Small intestine (tissue), 7 donors: ENCODE data around the gene ST7. TPM values are rescaled to one million over a fixed set of nuclear protein-coding genes. Genes with fewer than 3 reads are reported as not detected.

ENCODE experiments used
- DNase-seq, 2 donors: peaks; one replicate each; pipeline versions ENCODE4 v3.0.0 to v3.0.0-alpha.2; 2013
- FAIRE-seq: peaks from 2 replicates; lab custom pipeline; 2012; peaks lifted over from hg19 to GRCh38; lab: Jason Lieb, UNC
- H3K27ac ChIP-seq, 3 donors: one replicate each; pipeline ENCODE4 v1.5.1; 2013; ENCODE audit warnings: low read length in 2 of 3, mild to moderate bottlenecking in 2 of 3, control low read depth in 1 of 3, inconsistent platforms in 1 of 3, low read depth in 1 of 3, moderate library complexity in 1 of 3
- H3K27me3 ChIP-seq, 3 donors: one replicate each; pipeline ENCODE4 v1.6.1; 2013; ENCODE audit warnings: low read length in 3 of 3, inconsistent platforms in 1 of 3; ENCODE audit not compliant: control insufficient read depth in 3 of 3, insufficient read depth in 3 of 3
- H3K36me3 ChIP-seq, 3 donors: one replicate each; pipeline ENCODE4 v1.6.1; 2013; ENCODE audit warnings: low read length in 3 of 3, inconsistent platforms in 1 of 3, low read depth in 1 of 3, mild to moderate bottlenecking in 1 of 3, moderate library complexity in 1 of 3; ENCODE audit not compliant: control insufficient read depth in 3 of 3, insufficient read depth in 2 of 3
- H3K4me1 ChIP-seq, 3 donors: one replicate each; pipeline ENCODE4 v1.6.1; 2013; ENCODE audit warnings: low read length in 2 of 3, inconsistent platforms in 1 of 3, low read depth in 1 of 3, mild to moderate bottlenecking in 1 of 3, moderate library complexity in 1 of 3; ENCODE audit not compliant: control insufficient read depth in 3 of 3, insufficient read depth in 2 of 3
- H3K4me3 ChIP-seq, 3 donors: one replicate each; pipeline ENCODE4 v1.5.1; 2013; ENCODE audit warnings: low read length in 3 of 3, control low read depth in 1 of 3, inconsistent platforms in 1 of 3, low read depth in 1 of 3, mild to moderate bottlenecking in 1 of 3, moderate library complexity in 1 of 3
- H3K9me3 ChIP-seq, 2 donors: one replicate each; pipeline ENCODE4 v1.6.1; 2013; ENCODE audit warnings: low read depth in 1 of 2, low read length in 1 of 2; ENCODE audit not compliant: control insufficient read depth in 2 of 2, insufficient read depth in 1 of 2
- WGBS, 3 donors: extraction: QIAGEN DNeasy Blood & Tissue Kit; methylation state at CpG; one replicate each; pipeline ENCODE4 v1.1.7; 2013; 5-methylcytosine and 5-hydroxymethylcytosine counted together
- polyA plus RNA-seq, 4 donors: library from polyadenylated mRNA; stranded (reverse) in 3 of 4; unstranded in 1 of 4; fragments of 200-250 nt in 3 of 4; fragments of 120-200 nt in 1 of 4; gene quantifications; one replicate each; pipeline versions ENCODE4 v1.2.1 to v1.2.3, GENCODE V29; 2013
- donor health status: healthy with polysubstance abuse.
- donor health status: control.
- donor health status: control.
- donor health status: Bipolar disorder and iron deficiency.
- donor health status: healthy.

Gene ST7
- polyA plus RNA-seq, 4 donors: 8.3 to 27.7 (median 13.0) TPM

- Histone ChIP-seq H3K27me3 (no peaks in the 10 kb centered on the region), H3K36me3 (no peaks in the 10 kb centered on the region), H3K27ac (no peak overlapping the region), H3K4me3 (no peak overlapping the region), H3K4me1 (no peaks in the 10 kb centered on the region), H3K9me3 (peaks cover 2 to 17% of the 10 kb centered on the region in 2 donors)
- DNase-seq: no peak
- WGBS, 3 donors: 96 to 97% (median 97%) methylated on average over 2 of the region's 2 CpGs
- FAIRE-seq: no peak
Observed at GRCh38 chr7:117075934-117076333, 122.6 kb downstream of the ST7 start.

DNA sequence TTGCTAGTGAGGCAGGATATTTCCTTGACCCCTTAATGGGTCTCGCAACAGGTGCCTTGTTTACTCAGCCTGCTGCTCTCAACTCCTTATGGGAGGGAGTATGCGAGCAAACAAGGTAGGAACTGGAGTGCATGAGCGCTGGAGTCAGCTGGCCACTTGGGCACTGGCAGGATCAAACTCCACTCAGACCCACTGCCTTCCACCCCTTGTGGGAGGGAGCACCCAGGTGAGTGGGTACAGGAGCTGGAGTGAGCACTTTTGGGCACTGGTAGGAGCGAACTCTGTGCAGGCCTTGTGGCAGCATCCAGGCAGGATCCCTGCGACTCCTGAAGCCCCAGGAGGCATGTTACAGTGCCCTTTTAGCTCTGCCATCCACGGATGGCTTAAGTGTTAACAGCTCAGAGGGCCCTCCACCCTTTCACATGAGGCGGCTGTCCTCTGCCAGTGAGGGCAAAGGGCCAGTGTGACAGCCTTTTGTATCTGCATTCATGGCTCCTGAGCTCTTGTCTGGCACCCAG, 123.2 kb downstream of the ST7 start:
- Histone ChIP-seq H3K4me3 (no peak overlapping the region), H3K27ac (no peak overlapping the region), H3K27me3 (no peaks in the 10 kb centered on the region), H3K36me3 (no peaks in the 10 kb centered on the region), H3K4me1 (no peaks in the 10 kb centered on the region), H3K9me3 (peaks cover 2 to 17% of the 10 kb centered on the region in 2 donors)
- 85 to 95% (median 91%) methylated on average over 7 of the region's 7 CpGs for WGBS, 3 donors
- FAIRE-seq (no peak), DNase-seq (no peak)

DNA sequence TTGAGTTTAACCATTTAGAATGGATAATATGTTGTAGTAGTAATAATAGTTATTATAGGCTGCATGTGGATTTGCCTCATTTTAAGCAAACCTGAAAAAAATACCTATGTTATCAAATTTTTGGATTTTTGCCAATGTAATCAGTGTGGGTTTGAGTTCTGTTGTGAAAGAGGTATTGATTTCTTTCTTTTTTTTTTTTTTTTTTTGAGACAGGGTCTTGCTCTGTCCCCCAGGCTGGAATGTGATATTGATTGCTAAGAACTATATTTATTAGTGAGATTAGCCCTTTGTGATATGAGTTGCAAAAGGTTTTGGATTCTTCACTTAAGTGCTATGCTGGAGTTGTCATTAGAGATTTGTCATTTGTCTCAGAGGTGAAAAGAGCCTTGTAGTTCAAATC, 124.4 kb downstream of the ST7 start:
- no peak overlapping the region for H3K27ac ChIP-seq
- H3K9me3 ChIP-seq: peaks cover 2 to 17% of the 10 kb centered on the region in 2 donors
- H3K4me1 ChIP-seq: no peaks in the 10 kb centered on the region
- no peaks in the 10 kb centered on the region for H3K27me3 ChIP-seq
- DNase-seq: no peak
- H3K4me3 ChIP-seq: no peak overlapping the region
- H3K36me3 ChIP-seq: no peaks in the 10 kb centered on the region
- no peak for FAIRE-seq

- H3K9me3 ChIP-seq: no peaks in the 10 kb centered on the region
- H3K27ac ChIP-seq: no peak overlapping the region
- DNase-seq: no peak
- no peaks in the 10 kb centered on the region for H3K36me3 ChIP-seq
- 76 to 85% (median 78%) methylated on average over 2 of the region's 2 CpGs for WGBS, 3 donors
- H3K4me3 ChIP-seq: no peak overlapping the region
- no peaks in the 10 kb centered on the region for H3K27me3 ChIP-seq
- H3K4me1 ChIP-seq: peaks cover 2% of the 10 kb centered on the region in 3 donors
- FAIRE-seq: no peak
Observed at GRCh38 chr7:117082647-117083046, 129.3 kb downstream of the ST7 start.

DNA sequence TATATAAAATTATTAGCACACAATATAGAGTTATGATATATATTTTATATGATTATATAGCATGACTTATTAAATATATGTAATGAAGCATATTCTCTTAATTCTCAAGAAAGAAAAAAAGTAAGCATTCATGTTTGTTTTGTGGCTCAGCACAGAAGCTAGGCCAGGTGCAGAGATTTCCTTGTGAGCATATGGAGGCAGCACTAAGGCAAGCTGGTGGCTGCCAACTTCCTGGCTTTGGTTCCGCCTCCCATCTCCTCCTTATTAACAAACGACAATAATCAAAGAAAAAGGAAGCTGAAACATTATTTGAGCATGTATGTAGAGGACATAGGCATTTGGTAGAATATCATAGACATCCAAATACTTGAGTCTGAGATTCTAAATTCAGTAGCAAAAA, 130.3 kb downstream of the ST7 start:
- H3K36me3 ChIP-seq: no peaks in the 10 kb centered on the region
- no peaks in the 10 kb centered on the region for H3K9me3 ChIP-seq
- H3K27ac ChIP-seq: no peak overlapping the region
- WGBS, 3 donors: 30 to 43% (median 33%) methylated on average over 2 of the region's 2 CpGs
- H3K4me3 ChIP-seq: no peak overlapping the region
- H3K4me1 ChIP-seq: peaks cover 2 to 6% (median 4%) of the 10 kb centered on the region in 3 donors
- FAIRE-seq (no peak), DNase-seq (no peak)
- H3K27me3 ChIP-seq: no peaks in the 10 kb centered on the region

- no peaks in the 10 kb centered on the region for H3K9me3 ChIP-seq
- no peak for DNase-seq
- peaks cover 2 to 8% (median 4%) of the 10 kb centered on the region in 3 donors for H3K4me1 ChIP-seq
- no peak overlapping the region for H3K4me3 ChIP-seq
- H3K27ac ChIP-seq: no peak overlapping the region
- no peaks in the 10 kb centered on the region for H3K36me3 ChIP-seq
- H3K27me3 ChIP-seq: no peaks in the 10 kb centered on the region
- 82 to 96% (median 87%) methylated on average over 1 of the region's 1 CpG for WGBS, 3 donors
- no peak for FAIRE-seq
Observed at GRCh38 chr7:117084286-117084685, 131.0 kb downstream of the ST7 start.

DNA sequence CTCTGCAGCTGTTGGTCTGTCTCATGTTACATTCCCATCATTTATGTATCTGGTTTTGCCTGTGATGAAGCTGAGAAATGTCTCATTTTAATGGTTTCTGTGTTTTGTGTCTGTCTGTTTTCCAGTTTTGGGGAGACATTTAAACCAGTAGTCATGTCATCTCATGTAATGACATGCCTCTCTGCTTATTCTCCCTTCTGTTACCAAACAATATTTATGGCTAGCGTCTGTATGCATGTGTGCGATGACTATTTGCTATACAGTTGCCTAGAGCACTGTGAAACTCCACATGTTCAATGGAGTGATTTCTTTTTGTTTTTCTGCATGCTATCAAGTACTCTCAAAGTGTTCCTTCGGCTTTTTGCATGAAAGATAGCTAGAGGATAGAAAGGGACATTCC, 132.0 kb downstream of the ST7 start:
- H3K4me1 ChIP-seq: peaks cover 2 to 8% (median 4%) of the 10 kb centered on the region in 3 donors
- no peaks in the 10 kb centered on the region for H3K9me3 ChIP-seq
- H3K27me3 ChIP-seq: no peaks in the 10 kb centered on the region
- H3K27ac ChIP-seq: no peak overlapping the region
- DNase-seq (no peak), FAIRE-seq (no peak)
- 87 to 98% (median 97%) methylated on average over 3 of the region's 3 CpGs for WGBS, 3 donors
- no peaks in the 10 kb centered on the region for H3K36me3 ChIP-seq
- H3K4me3 ChIP-seq: no peak overlapping the region

- no peak overlapping the region for H3K27ac ChIP-seq
- H3K4me3 ChIP-seq: no peak overlapping the region
- no peaks in the 10 kb centered on the region for H3K9me3 ChIP-seq
- no peak for DNase-seq
- H3K27me3 ChIP-seq: no peaks in the 10 kb centered on the region
- H3K4me1 ChIP-seq: peaks cover 2 to 8% (median 4%) of the 10 kb centered on the region in 3 donors
- no peak for FAIRE-seq
- H3K36me3 ChIP-seq: no peaks in the 10 kb centered on the region
- 84 to 90% (median 87%) methylated on average over 3 of the region's 3 CpGs for WGBS, 3 donors
Observed at GRCh38 chr7:117085769-117086463, 132.6 kb downstream of the ST7 start.
